K562 (cell line): ENCODE data around the gene SSH3. TPM values are rescaled to one million over a fixed set of nuclear protein-coding genes. Genes with fewer than 3 reads are reported as not detected.

Experiments
- KLF6 ChIP-seq: fragments of 250-450 bp; sonication (Bioruptor Pico); IDR thresholded peaks from 2 replicates; pipeline ENCODE4 v1.4.0; 2020; ENCODE audit warnings: mild to moderate bottlenecking, moderate library complexity, borderline replicate concordance
- L3MBTL2 ChIP-seq: fragments of 450-650 bp; IDR thresholded peaks from 2 replicates; pipeline ENCODE4 v1.6.1; 2016; ENCODE audit warnings: mild to moderate bottlenecking, moderate library complexity
- STAT5A ChIP-seq: IDR thresholded peaks from 2 replicates; pipeline ENCODE4 v1.6.1; 2012; ENCODE audit warnings: low read length, inconsistent platforms, borderline replicate concordance
- SUPT5H ChIP-seq: fragments of 450-650 bp; IDR thresholded peaks from 2 replicates; pipeline ENCODE4 v1.6.1; 2016
- TAL1 ChIP-seq: fragments of 450-650 bp; IDR thresholded peaks from 2 replicates; pipeline ENCODE4 v1.6.1; 2016; ENCODE audit warnings: mild to moderate bottlenecking
- ZBTB5 ChIP-seq: fragments of 450-650 bp; IDR thresholded peaks from 2 replicates; pipeline ENCODE4 v1.6.1; 2017; ENCODE audit warnings: antibody characterized with exemption
- ZNF239 ChIP-seq: fragments of 250-450 bp; sonication (Bioruptor Pico); IDR thresholded peaks from 2 replicates; pipeline ENCODE4 v1.4.0; 2020; ENCODE audit warnings: mild to moderate bottlenecking
- ZNF24 ChIP-seq: fragments of 450-650 bp; IDR thresholded peaks from 2 replicates; pipeline ENCODE4 v1.6.1; 2016
- ZNF584 ChIP-seq: fragments of 200-800 bp; sonication (Bioruptor generic); IDR thresholded peaks from 2 replicates; pipeline ENCODE4 v1.6.1; 2016; ENCODE audit warnings: low read depth, mild to moderate bottlenecking, missing genetic modification characterization, missing compliant biosample characterization
- ZNF668 ChIP-seq: fragments of 250-450 bp; sonication (Bioruptor Pico); IDR thresholded peaks from 2 replicates; pipeline ENCODE4 v1.8.0; 2022; ENCODE audit warnings: mild to moderate bottlenecking, inconsistent platforms
- polyA plus RNA-seq, 8 experiments: library from polyadenylated mRNA; depleted of rRNA in 4 of 8; stranded (reverse) in 5 of 8; unstranded in 3 of 8; fragments of >200 nt; fragmentation: Nextera tagmentation in 2 of 8; fragmentation: Illumina TruSeq in 1 of 8; extraction: Ambion mirVana in 2 of 8; extraction: Trizol in 1 of 8; gene quantifications; 2 replicates each; pipeline versions ENCODE4 v1.2.1 to v1.2.3, GENCODE V29; 2011 to 2014; ENCODE audit warnings: inconsistent platforms in 1 of 8, missing spikeins in 1 of 8
- total RNA-seq, 7 experiments: library from RNA; depleted of rRNA in 6 of 7; stranded (reverse); fragments of >200 nt in 6 of 7; fragmentation: Illumina TruSeq in 2 of 7; extraction: Trizol in 2 of 7; gene quantifications; 2 replicates each; pipeline versions ENCODE4 v1.2.1 to v1.2.3, GENCODE V29; 2011 to 2021; ENCODE audit warnings: low replicate concordance in 1 of 7
- TF ChIP-seq, protein P1 (sequence below): fragments of 250-450 bp; sonication (Bioruptor Pico); IDR thresholded peaks from 2 replicates; pipeline ENCODE4 v1.8.0; 2021; ENCODE audit warnings: borderline replicate concordance, mild to moderate bottlenecking, moderate library complexity; ENCODE audit not compliant: poor library complexity, severe bottlenecking
- TF ChIP-seq, protein P2 (sequence below): sonication (generic); formaldehyde crosslinking; IDR thresholded peaks from 2 replicates; pipeline ENCODE4 v1.8.0; 2022; ENCODE audit warnings: mild to moderate bottlenecking, missing genetic modification reagents
- TF ChIP-seq, protein P3 (sequence below), 2 experiments: fragments of 450-650 bp; IDR thresholded peaks; 2 replicates each; pipeline ENCODE4 v1.6.1; 2016; ENCODE audit warnings: mild to moderate bottlenecking in 2 of 2, borderline replicate concordance in 1 of 2, low read depth in 1 of 2, moderate library complexity in 1 of 2
- TF ChIP-seq, protein P4 (sequence below): fragments of 450-650 bp; IDR thresholded peaks from 2 replicates; pipeline ENCODE4 v1.6.1; 2014; ENCODE audit warnings: low read depth, mild to moderate bottlenecking, moderate library complexity, borderline replicate concordance

SSH3 gene
- total and polyA plus RNA-seq, 9 of the 15 experiments (the other 6 are each of a cell fraction or from before 2014, with no cell fraction given) = 0.07 to 1.0 (median 0.24) TPM; not detected in 3

DNA sequence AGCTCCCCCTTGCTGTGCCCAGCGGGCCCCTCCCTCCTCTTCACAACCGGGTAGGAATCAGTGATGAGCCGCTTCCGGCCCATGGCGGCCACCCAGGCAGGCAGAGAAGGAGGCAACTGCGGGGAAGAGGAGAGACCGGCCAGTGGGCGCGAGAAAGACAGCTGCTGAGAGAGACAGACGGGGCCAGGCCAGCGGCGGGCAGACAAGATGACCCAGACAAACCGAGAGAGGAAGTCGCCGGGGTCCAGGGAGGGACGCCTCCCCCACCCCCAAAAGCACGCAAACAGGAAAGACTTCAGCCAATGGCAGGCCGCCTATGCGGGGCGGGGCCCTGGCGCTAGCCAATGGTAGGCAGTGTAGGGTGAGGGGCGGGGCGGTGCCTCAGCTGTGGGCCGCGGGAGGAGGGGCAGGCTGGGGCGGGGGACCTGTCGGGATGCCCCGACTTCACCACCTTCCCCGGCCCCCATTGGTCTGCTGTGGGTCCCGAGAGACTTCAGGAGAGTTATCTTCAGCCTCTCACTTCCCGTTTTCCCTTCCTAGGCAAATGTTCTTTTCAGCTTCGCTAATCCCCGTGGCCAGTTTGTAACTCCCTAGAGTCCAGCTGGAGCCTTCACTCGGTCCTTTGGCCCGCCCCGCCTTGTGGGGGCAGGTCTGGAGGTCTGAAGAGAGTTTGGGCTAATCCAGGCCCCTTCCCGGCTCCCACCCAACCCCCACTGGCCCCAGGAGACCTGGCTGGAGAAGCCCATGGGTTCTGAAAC lies 50.2 kb downstream of the SSH3 start, which contains the start of gene POLD4 (continued):
- TF ChIP-seq, protein P1, sequence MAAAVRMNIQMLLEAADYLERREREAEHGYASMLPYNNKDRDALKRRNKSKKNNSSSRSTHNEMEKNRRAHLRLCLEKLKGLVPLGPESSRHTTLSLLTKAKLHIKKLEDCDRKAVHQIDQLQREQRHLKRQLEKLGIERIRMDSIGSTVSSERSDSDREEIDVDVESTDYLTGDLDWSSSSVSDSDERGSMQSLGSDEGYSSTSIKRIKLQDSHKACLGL (CRISPR knock-in tag) = no peak
- TF ChIP-seq, protein P2, sequence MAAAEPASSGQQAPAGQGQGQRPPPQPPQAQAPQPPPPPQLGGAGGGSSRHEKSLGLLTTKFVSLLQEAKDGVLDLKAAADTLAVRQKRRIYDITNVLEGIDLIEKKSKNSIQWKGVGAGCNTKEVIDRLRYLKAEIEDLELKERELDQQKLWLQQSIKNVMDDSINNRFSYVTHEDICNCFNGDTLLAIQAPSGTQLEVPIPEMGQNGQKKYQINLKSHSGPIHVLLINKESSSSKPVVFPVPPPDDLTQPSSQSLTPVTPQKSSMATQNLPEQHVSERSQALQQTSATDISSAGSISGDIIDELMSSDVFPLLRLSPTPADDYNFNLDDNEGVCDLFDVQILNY (CRISPR knock-in tag) = no peak
- TF ChIP-seq TAL1 (no peak), ZNF24 (no peak), ZNF584 (no peak; the same call in 1 of the 2 replicates), SUPT5H (peak; percentile 89), ZNF668 (CRISPR knock-in tag) (no peak), ZBTB5 (no peak), L3MBTL2 (0 out of 2 replicates have a peak, but pooled peaks have one; percentile 36), KLF6 (CRISPR knock-in tag) (no peak), ZNF239 (CRISPR knock-in tag) (no peak), STAT5A (no peak; the same call in 1 of the 2 replicates)
- TF ChIP-seq, protein P3, sequence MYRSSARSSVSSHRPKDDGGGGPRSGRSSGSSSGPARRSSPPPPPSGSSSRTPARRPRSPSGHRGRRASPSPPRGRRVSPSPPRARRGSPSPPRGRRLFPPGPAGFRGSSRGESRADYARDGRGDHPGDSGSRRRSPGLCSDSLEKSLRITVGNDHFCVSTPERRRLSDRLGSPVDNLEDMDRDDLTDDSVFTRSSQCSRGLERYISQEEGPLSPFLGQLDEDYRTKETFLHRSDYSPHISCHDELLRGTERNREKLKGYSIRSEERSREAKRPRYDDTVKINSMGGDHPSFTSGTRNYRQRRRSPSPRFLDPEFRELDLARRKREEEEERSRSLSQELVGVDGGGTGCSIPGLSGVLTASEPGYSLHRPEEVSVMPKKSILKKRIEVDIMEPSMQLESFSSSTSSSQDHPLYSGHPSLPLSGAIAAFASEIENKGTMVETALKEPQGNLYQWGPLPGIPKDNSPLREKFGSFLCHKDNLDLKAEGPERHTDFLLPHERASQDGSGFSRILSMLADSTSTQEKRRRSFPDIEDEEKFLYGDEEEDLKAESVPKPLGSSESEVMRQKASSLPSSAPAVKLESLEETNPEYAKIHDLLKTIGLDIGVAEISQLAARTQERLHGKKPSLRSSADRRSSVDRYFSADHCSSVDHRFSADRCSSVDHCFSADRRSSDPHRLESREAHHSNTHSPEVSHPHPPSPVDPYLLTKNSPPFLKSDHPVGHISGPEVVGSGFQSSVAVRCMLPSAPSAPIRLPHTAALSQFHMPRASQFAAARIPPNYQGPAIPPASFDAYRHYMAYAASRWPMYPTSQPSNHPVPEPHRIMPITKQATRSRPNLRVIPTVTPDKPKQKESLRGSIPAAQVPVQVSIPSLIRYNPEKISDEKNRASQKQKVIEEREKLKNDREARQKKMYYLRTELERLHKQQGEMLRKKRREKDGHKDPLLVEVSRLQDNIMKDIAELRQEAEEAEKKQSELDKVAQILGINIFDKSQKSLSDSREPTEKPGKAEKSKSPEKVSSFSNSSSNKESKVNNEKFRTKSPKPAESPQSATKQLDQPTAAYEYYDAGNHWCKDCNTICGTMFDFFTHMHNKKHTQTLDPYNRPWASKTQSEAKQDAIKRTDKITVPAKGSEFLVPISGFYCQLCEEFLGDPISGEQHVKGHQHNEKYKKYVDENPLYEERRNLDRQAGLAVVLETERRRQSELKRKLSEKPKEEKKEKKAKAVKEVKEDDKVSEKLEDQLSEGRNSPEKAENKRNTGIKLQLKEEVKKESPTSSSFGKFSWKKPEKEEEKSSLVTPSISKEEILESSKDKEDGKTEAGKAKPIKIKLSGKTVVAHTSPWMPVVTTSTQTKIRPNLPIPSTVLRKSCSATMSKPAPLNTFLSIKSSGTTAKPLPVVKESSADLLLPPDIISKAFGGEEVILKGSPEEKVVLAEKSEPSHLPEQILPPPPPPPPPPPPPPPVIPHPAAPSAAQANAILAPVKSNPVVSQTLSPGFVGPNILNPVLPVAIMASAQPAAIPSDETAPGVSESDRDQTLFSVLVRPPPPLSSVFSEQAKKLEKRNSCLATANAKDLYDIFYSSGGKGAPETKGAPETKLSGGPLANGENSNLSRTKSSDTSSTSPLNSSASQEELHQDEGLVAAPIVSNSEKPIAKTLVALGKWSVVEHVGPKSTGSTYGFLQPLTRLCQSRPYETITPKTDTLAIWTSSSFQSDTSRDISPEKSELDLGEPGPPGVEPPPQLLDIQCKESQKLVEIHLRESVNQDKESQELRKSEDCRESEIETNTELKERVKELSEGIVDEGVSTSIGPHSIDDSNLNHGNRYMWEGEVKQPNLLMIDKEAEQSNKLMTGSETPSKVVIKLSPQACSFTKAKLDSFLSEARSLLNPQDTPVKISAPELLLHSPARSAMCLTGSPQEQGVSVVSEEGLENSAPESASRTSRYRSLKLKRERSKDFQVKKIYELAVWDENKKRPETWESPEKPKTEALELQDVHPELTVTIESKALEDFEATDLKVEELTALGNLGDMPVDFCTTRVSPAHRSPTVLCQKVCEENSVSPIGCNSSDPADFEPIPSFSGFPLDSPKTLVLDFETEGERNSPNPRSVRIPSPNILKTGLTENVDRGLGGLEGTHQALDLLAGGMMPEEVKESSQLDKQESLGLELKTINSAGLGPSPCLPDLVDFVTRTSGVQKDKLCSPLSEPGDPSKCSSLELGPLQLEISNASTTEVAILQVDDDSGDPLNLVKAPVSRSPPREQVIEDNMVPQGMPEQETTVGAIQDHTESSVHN (IDR thresholded peaks at IDR 0.05; ENCODE audit: borderline replicate concordance in 1 of 2, low read depth in 1 of 2) = no peak
- TF ChIP-seq, protein P4, sequence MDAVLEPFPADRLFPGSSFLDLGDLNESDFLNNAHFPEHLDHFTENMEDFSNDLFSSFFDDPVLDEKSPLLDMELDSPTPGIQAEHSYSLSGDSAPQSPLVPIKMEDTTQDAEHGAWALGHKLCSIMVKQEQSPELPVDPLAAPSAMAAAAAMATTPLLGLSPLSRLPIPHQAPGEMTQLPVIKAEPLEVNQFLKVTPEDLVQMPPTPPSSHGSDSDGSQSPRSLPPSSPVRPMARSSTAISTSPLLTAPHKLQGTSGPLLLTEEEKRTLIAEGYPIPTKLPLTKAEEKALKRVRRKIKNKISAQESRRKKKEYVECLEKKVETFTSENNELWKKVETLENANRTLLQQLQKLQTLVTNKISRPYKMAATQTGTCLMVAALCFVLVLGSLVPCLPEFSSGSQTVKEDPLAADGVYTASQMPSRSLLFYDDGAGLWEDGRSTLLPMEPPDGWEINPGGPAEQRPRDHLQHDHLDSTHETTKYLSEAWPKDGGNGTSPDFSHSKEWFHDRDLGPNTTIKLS = no peak
